HepG2 (cell line): ENCODE measurements around the gene HOTAIR. TPM values are rescaled to one million over a fixed set of nuclear protein-coding genes. Genes with fewer than 3 reads are reported as not detected.

ENCODE experiments used
- ATAC-seq: fragments of 200-7000 bp; cut with Tn5 transposase; 3 replicates; pipeline ENCODE4 v1.9.1; 2020; ENCODE audit warnings: mild to moderate bottlenecking, moderate library complexity
- BruUV-seq: library from RNA; stranded (reverse); fragments of 400-500 nt; replicated peaks from 2 replicates; lab custom pipeline; 2021; lab: Mats Ljungman, UMichigan
- CTCF ChIA-PET: fragments of 300-600 bp; formaldehyde crosslinking; extraction: SDS; loops from one replicate; lab custom pipeline; 2021; ENCODE audit warnings: low total read pairs, inconsistent platforms, low intra/inter-chr PET ratio; lab: Yijun Ruan, JAX
- POLR2A ChIA-PET: fragments of 350-600 bp; sonication (Branson Sonifier 250); formaldehyde crosslinking; loops from one replicate; lab custom pipeline; 2020; ENCODE audit warnings: antibody characterized with exemption, inconsistent platforms; lab: Yijun Ruan, JAX
- DNase-seq: peaks from one replicate; pipeline ENCODE4 v3.0.0-alpha.2; 2015; ENCODE audit warnings: low spot score
- FAIRE-seq: peaks from 3 replicates; lab custom pipeline; 2011; peaks lifted over from hg19 to GRCh38; lab: Jason Lieb, UNC
- H2AFZ ChIP-seq: one replicate; pipeline ENCODE4 v1.6.1; 2011; ENCODE audit warnings: low read length, inconsistent platforms
- H3K27ac ChIP-seq: fragments of 300-600 bp; 3 replicates; pipeline ENCODE4 v1.8.0; 2011; ENCODE audit warnings: mixed run types, mild to moderate bottlenecking, mixed read lengths, low read length, inconsistent platforms; ENCODE audit not compliant: insufficient read depth; ENCODE audit errors: extremely low read length
- H3K27me3 ChIP-seq, 2 experiments: fragments of 200-600 bp in 1 of 2; 2 replicates in 1 of 2; 3 replicates in 1 of 2; pipeline versions ENCODE4 v1.6.0 to v1.8.0; 2011; ENCODE audit warnings: low read length in 2 of 2, mild to moderate bottlenecking in 2 of 2, moderate library complexity in 2 of 2, inconsistent platforms in 1 of 2; ENCODE audit not compliant: insufficient read depth in 2 of 2, control insufficient read depth in 1 of 2
- H3K36me3 ChIP-seq, 2 experiments: fragments of 200-600 bp in 1 of 2; replicated peaks in 1 of 2; 2 replicates in 1 of 2; 3 replicates in 1 of 2; pipeline versions ENCODE4 v1.5.1 to v1.8.0; 2011; ENCODE audit warnings: low read length in 2 of 2, inconsistent platforms in 1 of 2; ENCODE audit not compliant: insufficient read depth in 2 of 2, control insufficient read depth in 1 of 2
- H3K4me1 ChIP-seq: 2 replicates; pipeline ENCODE4 v1.5.1; 2012; ENCODE audit warnings: low read length, inconsistent platforms; ENCODE audit not compliant: insufficient read depth
- H3K4me2 ChIP-seq: 2 replicates; pipeline ENCODE4 v1.6.0; 2011; ENCODE audit warnings: low read depth, low read length, inconsistent platforms
- H3K4me3 ChIP-seq, 3 experiments: fragments of 200-600 bp in 1 of 3; sonication (generic), shearing (Covaris generic) in 1 of 3; replicated peaks in 1 of 3; 2 replicates each; pipeline ENCODE4 v1.5.1; 2011 to 2016; ENCODE audit warnings: low read length in 3 of 3, inconsistent platforms in 2 of 3, low read depth in 2 of 3, mild to moderate bottlenecking in 2 of 3, control low read depth in 1 of 3, mixed read lengths in 1 of 3; ENCODE audit not compliant: insufficient read depth in 1 of 3
- H3K79me2 ChIP-seq: one replicate; pipeline ENCODE4 v1.6.1; 2011; ENCODE audit warnings: low read length, inconsistent platforms; ENCODE audit not compliant: insufficient read depth
- H3K9ac ChIP-seq: 2 replicates; pipeline ENCODE4 v1.6.0; 2011; ENCODE audit warnings: mild to moderate bottlenecking, low read depth, low read length, inconsistent platforms; ENCODE audit not compliant: insufficient read depth
- H3K9me3 ChIP-seq: 2 replicates; pipeline ENCODE4 v1.5.1; 2012; ENCODE audit warnings: mild to moderate bottlenecking, low read length
- H4K20me1 ChIP-seq: 2 replicates; pipeline ENCODE4 v1.6.0; 2011; ENCODE audit warnings: inconsistent platforms, mild to moderate bottlenecking, low read length, moderate library complexity; ENCODE audit not compliant: insufficient read depth
- CBX1 ChIP-seq: IDR thresholded peaks from one replicate; pipeline ENCODE4 v1.6.1; 2016; ENCODE audit warnings: antibody characterized with exemption, low read depth
- GPN1 ChIP-seq: sonication (generic); formaldehyde crosslinking; IDR thresholded peaks from 2 replicates; pipeline ENCODE4 v1.5.1; 2020; ENCODE audit warnings: missing genetic modification reagents, borderline replicate concordance
- HDAC2 ChIP-seq: sonication (generic); formaldehyde crosslinking; IDR thresholded peaks from 2 replicates; pipeline ENCODE4 v1.4.0; 2020; ENCODE audit warnings: missing genetic modification reagents
- KLF13 ChIP-seq: sonication (generic); formaldehyde crosslinking; IDR thresholded peaks from 2 replicates; pipeline ENCODE4 v1.4.0; 2020; ENCODE audit warnings: mild to moderate bottlenecking, missing genetic modification reagents
- NCOA5 ChIP-seq: sonication (generic); formaldehyde crosslinking; IDR thresholded peaks from 2 replicates; pipeline ENCODE4 v1.4.0; 2020; ENCODE audit warnings: missing genetic modification reagents
- POGZ ChIP-seq: sonication (generic); formaldehyde crosslinking; IDR thresholded peaks from 2 replicates; pipeline ENCODE4 v1.4.0; 2020; ENCODE audit warnings: mild to moderate bottlenecking, missing genetic modification reagents
- SCMH1 ChIP-seq: sonication (generic); formaldehyde crosslinking; IDR thresholded peaks from 2 replicates; pipeline ENCODE4 v1.9.0; 2021; ENCODE audit warnings: missing genetic modification reagents, mild to moderate bottlenecking, borderline replicate concordance
- SRF ChIP-seq: IDR thresholded peaks from 2 replicates; pipeline ENCODE4 v1.6.1; 2011; ENCODE audit warnings: mild to moderate bottlenecking, low read depth, low read length, moderate library complexity
- XRCC5 ChIP-seq: fragments of 200-400 bp; formaldehyde crosslinking; optimal IDR thresholded peaks from 2 replicates; pipeline ENCODE3; 2017; ENCODE audit warnings: mild to moderate bottlenecking, low read length
- ZKSCAN8 ChIP-seq: IDR thresholded peaks from 2 replicates; pipeline ENCODE4 v1.6.1; 2016; ENCODE audit warnings: borderline replicate concordance, missing genetic modification reagents, missing compliant biosample characterization
- ZNF792 ChIP-seq: IDR thresholded peaks from 2 replicates; pipeline ENCODE4 v1.6.1; 2016
- ZNF850 ChIP-seq: sonication (generic); formaldehyde crosslinking; conservative IDR thresholded peaks from 2 replicates; pipeline ENCODE4 v1.9.0; 2021; ENCODE audit warnings: mild to moderate bottlenecking, missing genetic modification reagents
- WGBS: methylation state at CpG from one replicate; pipeline ENCODE4 v1.1.6; 2017; ENCODE audit warnings: low lambda C conversion rate; 5-methylcytosine and 5-hydroxymethylcytosine counted together
- in situ Hi-C: cut with HindIII; loops from 2 replicates; pipeline ENCODE4 v1.10.0; 2017; ENCODE audit warnings: low pct_unique_long_range_greater_than_20kb; ENCODE audit not compliant: extremely low pct_ligation_motif_present
- intact Hi-C: fragments of 100-400 bp; cut with micrococcal nuclease; formaldehyde crosslinking; loops from one replicate; pipeline ENCODE4 v1.10.0; 2022; ENCODE audit not compliant: unreplicated experiment
- polyA plus RNA-seq, 8 experiments: library from polyadenylated mRNA; depleted of rRNA in 3 of 8; stranded (reverse) in 7 of 8; unstranded in 1 of 8; fragments of >200 nt; fragmentation: Illumina TruSeq in 4 of 8; extraction: Trizol in 4 of 8; gene quantifications; 2 replicates each; pipeline versions ENCODE4 v1.2.1 to v1.2.3, GENCODE V29; 2011 to 2016; ENCODE audit warnings: low read depth in 4 of 8, missing spikeins in 1 of 8, mixed read lengths in 1 of 8; ENCODE audit not compliant: insufficient read depth in 1 of 8
- total RNA-seq, 5 experiments: library from RNA; depleted of rRNA; stranded (reverse); fragments of >200 nt; fragmentation: Illumina TruSeq; extraction: Trizol; gene quantifications; 2 replicates each; pipeline ENCODE4 v1.2.3, GENCODE V29; 2016; ENCODE audit warnings: low read depth in 1 of 5
- TF ChIP-seq, protein P1 (sequence below): sonication (generic); formaldehyde crosslinking; IDR thresholded peaks from 2 replicates; pipeline ENCODE4 v1.4.0; 2020; ENCODE audit warnings: missing genetic modification reagents
- TF ChIP-seq, protein P2 (sequence below): sonication (generic); formaldehyde crosslinking; IDR thresholded peaks from 2 replicates; pipeline ENCODE4 v1.8.1; 2023; ENCODE audit warnings: mild to moderate bottlenecking, missing genetic modification reagents, borderline replicate concordance
- TF ChIP-seq, protein P3 (sequence below): sonication (generic); formaldehyde crosslinking; IDR thresholded peaks from 2 replicates; pipeline ENCODE4 v1.4.0; 2020; ENCODE audit warnings: missing genetic modification reagents
- TF ChIP-seq, protein P4 (sequence below), 2 experiments: sonication (generic) in 1 of 2; formaldehyde crosslinking in 1 of 2; IDR thresholded peaks; 2 replicates each; pipeline versions ENCODE4 v1.4.0 to v1.6.1; 2018 to 2020; ENCODE audit warnings: missing genetic modification reagents in 2 of 2, borderline replicate concordance in 1 of 2, low read depth in 1 of 2, mild to moderate bottlenecking in 1 of 2, missing biosample characterization in 1 of 2

Gene HOTAIR
- total and polyA plus RNA-seq, 2 of the 13 experiments (the other 11 are each of a cell fraction or from before 2014, with no cell fraction given): not detected

DNA sequence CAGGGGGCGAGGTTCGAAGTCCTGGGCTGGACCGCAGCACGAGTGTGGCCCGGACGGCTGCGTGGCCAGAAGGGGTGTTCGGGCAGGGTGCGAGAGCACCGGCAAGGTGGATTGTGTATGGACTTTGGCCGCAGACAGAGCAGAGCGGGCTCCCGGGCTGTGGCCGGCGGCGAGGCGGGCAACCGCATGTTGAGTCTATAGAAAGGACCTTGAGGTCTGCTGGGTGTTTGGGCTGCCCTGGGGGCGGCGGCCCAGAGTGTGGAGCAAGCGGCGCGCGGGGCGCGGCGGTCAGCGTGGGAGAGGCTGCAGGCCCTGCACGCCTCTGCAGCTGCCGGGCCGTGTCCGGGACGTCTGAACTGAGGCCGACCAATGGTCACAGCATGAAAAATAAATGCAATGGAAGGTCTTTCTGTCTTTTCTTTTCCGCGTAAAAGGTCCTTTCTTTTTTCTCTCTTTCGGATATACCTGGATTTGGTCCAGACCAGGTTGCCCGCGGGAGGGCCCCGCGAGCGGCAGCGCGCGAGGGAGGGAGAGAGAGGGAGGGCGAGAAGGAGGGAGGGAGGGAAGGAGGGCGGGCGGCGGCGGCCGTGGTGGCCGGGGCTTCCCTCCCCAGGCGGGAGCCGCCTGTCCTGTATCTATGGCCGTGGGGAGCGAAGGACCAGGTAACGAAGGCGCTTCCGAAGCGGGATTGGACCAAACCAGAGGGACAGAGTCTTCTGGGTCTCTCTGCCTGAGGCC is 19.7 kb upstream of the HOTAIR start:
- Histone ChIP-seq H3K36me3 (no peaks in the 10 kb centered on the region), H3K9ac (no peak overlapping the region), H3K4me3 (peak overlapping the region; percentile 23 to 48 (median 29); a peak in 3 of 6 replicates), H3K9me3 (no peaks in the 10 kb centered on the region), H4K20me1 (no peaks in the 10 kb centered on the region), H3K79me2 (no peaks in the 10 kb centered on the region), H3K4me2 (peak overlapping the region; percentile 63), H3K27me3 (peaks cover 10 to 61% of the 10 kb centered on the region in 2 experiments), H3K27ac (no peak overlapping the region), H2AFZ (no peak overlapping the region), H3K4me1 (peaks cover 29% of the 10 kb centered on the region)
- no peak for FAIRE-seq
- in situ Hi-C loops (loop anchor here (10.0 kb wide), 1 partner anchor 380 kb away; no protein-coding TSS in a partner anchor), intact Hi-C loops (no loop called here)
- ATAC-seq: peak; percentile 89
- CTCF ChIA-PET: no interaction called here
- BruUV-seq: no TSS peak
- DNase-seq: peak; percentile 57
- WGBS: 53% methylated on average over 32 of the region's 60 CpGs
- POLR2A ChIA-PET: no interaction called here
- TF ChIP-seq ZNF792 (CRISPR knock-in tag) (no peak), HDAC2 (CRISPR knock-in tag) (peak; percentile 38; the same call in 1 of the 2 replicates), POGZ (CRISPR knock-in tag) (no peak), SCMH1 (no peak), SRF (no peak), XRCC5 (peak; percentile 48), ZNF850 (CRISPR knock-in tag) (no peak), NCOA5 (CRISPR knock-in tag) (no peak), CBX1 (no peak), ZKSCAN8 (CRISPR knock-in tag) (no peak), KLF13 (CRISPR knock-in tag) (no peak), GPN1 (CRISPR knock-in tag) (no peak)
- TF ChIP-seq, protein P1, sequence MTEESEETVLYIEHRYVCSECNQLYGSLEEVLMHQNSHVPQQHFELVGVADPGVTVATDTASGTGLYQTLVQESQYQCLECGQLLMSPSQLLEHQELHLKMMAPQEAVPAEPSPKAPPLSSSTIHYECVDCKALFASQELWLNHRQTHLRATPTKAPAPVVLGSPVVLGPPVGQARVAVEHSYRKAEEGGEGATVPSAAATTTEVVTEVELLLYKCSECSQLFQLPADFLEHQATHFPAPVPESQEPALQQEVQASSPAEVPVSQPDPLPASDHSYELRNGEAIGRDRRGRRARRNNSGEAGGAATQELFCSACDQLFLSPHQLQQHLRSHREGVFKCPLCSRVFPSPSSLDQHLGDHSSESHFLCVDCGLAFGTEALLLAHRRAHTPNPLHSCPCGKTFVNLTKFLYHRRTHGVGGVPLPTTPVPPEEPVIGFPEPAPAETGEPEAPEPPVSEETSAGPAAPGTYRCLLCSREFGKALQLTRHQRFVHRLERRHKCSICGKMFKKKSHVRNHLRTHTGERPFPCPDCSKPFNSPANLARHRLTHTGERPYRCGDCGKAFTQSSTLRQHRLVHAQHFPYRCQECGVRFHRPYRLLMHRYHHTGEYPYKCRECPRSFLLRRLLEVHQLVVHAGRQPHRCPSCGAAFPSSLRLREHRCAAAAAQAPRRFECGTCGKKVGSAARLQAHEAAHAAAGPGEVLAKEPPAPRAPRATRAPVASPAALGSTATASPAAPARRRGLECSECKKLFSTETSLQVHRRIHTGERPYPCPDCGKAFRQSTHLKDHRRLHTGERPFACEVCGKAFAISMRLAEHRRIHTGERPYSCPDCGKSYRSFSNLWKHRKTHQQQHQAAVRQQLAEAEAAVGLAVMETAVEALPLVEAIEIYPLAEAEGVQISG (CRISPR knock-in tag): peak; percentile 56
- TF ChIP-seq, protein P2, sequence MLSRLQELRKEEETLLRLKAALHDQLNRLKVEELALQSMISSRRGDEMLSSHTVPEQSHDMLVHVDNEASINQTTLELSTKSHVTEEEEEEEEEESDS (CRISPR knock-in tag): no peak
- TF ChIP-seq, protein P3, sequence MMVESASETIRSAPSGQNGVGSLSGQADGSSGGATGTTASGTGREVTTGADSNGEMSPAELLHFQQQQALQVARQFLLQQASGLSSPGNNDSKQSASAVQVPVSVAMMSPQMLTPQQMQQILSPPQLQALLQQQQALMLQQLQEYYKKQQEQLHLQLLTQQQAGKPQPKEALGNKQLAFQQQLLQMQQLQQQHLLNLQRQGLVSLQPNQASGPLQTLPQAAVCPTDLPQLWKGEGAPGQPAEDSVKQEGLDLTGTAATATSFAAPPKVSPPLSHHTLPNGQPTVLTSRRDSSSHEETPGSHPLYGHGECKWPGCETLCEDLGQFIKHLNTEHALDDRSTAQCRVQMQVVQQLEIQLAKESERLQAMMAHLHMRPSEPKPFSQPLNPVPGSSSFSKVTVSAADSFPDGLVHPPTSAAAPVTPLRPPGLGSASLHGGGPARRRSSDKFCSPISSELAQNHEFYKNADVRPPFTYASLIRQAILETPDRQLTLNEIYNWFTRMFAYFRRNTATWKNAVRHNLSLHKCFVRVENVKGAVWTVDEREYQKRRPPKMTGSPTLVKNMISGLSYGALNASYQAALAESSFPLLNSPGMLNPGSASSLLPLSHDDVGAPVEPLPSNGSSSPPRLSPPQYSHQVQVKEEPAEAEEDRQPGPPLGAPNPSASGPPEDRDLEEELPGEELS: peak; percentile 47; the same call in 1 of the 2 replicates
- TF ChIP-seq, protein P4, sequence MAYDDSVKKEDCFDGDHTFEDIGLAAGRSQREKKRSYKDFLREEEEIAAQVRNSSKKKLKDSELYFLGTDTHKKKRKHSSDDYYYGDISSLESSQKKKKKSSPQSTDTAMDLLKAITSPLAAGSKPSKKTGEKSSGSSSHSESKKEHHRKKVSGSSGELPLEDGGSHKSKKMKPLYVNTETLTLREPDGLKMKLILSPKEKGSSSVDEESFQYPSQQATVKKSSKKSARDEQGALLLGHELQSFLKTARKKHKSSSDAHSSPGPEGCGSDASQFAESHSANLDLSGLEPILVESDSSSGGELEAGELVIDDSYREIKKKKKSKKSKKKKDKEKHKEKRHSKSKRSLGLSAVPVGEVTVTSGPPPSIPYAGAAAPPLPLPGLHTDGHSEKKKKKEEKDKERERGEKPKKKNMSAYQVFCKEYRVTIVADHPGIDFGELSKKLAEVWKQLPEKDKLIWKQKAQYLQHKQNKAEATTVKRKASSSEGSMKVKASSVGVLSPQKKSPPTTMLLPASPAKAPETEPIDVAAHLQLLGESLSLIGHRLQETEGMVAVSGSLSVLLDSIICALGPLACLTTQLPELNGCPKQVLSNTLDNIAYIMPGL (CRISPR knock-in tag; IDR thresholded peaks at IDR 0.05; ENCODE audit: borderline replicate concordance in 1 of 2, low read depth in 1 of 2): no peak
